Fibroblast of upper back skin (primary cell): ENCODE results near the gene CLDN34.

ENCODE experiments used
- DNase-seq: peaks from one replicate; pipeline ENCODE4 v3.0.0-alpha.2; 2013

The CLDN34 gene

DNA sequence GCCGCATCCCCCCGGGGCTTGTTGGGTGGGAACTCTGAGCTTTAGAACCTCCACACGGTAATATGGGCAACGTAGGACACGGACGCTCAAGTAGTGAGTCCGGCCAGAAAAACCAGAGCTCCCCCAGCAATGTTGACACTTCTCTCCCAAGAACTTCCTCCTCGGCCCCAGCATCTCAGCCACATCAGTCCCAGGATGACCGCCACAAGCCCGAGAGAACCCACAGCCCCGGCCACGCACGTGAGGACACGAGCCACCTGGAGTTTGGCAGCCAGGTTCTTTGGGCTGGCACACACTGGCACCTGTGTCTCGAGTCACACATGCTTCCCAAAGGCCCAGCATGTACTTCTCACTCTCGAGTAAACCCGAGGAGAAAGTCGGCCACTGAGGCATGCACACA, 16.3 kb downstream of the CLDN34 start:
- no peak for DNase-seq

DNA sequence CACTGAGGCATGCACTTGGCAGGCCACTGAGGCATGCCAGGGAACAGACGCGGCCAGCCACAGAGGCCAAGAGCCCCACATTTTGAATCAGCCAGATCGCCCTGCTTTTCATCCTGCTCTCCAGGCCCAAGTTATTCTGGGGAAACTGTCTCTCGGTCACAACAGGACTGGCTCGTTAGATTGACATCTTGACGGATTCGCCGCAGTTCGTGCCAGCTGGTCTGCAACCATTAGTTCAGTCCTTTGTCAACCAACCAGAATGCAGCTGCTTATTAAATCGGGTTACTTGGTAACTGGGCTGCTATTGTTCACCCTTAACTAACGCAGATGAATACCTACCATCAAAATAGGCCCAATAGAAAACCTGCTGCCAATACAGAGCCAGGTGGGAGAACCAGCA, 16.7 kb downstream of the CLDN34 start:
- DNase-seq, result no peak

DNA sequence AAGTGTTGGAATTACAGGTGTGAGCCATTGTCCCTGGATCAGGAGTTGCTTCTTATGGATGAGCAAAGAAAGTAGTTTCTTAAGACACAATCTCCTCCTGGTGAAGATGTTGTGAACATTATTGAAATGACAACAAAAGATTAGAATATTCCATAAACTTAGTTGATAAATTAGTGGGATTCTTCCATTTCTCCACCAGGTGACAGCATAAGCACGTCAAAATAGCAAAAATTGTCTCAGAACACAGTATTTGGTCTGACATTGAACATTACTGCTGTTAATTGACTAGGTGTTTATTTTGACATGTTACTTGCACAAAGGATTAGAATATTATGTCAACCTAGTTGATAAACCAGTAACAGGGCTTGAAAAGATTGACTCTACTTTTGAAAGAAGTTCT, 21.6 kb downstream of the CLDN34 start:
- no peak for DNase-seq

DNA sequence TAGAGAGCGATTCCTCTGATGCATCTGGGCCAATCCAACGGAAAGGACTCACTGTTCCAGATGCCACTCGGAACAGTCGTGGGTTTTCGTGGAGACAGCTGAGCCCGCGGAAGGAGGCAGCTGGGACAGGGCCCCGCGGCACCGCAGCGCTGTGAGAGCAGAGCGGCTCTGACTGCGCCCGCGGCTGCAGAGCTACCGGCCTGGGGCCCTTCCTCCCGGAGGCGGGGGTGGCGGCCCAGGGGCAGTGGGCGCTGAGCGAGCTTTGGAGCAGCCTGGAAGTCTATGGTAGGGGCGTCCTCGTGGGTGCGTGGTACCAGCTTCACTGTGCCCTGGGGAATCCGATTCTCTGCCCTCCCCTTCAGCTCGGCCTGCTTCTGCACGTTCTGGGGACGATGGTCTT, 24.9 kb downstream of the CLDN34 start:
- DNase-seq, result no peak

DNA sequence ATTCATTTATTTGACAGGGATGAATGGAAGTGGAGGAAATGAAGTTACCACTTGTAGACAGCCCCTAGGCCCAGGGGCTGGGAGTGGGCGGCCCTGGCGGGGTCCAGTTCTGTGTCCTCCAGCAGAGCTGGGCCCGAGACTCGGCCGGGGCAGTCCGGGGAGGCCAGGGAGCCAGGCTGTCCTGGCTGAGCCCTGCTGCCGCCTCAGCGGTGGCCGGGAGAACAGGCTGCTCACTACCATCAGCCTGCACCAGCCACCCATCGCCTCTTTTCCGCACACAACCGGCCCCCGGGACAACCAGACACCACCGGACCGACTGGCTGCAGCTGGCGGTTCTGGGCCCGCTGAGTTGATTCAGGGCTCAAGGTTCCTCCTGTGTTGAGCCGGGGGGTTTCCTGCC, 25.6 kb downstream of the CLDN34 start:
- no peak for DNase-seq

DNA sequence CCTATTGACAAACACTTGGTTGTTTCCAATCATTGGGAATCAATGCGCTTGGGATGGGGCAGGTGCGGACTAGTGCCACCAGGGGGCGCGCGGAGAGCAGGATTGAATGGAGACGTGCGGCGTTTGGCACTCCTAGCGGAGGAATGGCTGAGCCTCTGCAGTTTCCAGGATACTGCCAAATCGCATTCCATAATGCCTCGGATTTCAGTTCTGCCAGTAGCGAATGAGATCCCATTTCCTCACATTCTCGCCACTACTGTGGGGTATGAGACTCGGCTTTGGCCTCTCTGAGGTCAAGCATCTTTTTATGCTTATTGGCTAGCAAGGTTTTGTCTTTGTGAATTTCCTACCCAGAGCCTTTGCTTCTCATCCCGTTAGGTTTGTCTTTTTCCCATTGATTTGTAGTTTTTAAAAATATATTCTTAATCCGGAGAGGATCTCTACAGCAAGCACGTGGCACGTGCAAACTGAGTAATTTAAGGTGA, 28.7 kb downstream of the CLDN34 start:
- peak; percentile 76 for DNase-seq

DNA sequence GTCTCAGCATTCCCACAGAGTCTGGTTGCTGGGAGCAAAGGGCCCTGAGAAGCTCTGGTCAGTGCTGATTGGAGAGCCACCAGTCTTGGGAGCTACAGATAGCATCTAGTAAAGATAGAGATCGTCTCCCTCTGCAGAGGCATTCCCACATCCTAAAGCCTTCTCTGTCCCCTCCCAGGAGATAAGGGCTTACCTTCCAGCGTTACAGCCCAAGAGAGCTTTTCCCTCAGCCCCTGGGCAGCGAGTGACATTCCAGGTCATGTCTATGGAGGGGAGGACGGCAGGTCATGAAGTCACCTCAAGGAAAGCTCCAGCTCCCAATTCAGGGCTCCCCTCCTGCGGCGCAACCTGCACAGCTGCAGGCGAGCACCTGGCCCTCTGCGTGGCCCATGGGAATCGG, 29.9 kb downstream of the CLDN34 start:
- DNase-seq, result no peak

DNA sequence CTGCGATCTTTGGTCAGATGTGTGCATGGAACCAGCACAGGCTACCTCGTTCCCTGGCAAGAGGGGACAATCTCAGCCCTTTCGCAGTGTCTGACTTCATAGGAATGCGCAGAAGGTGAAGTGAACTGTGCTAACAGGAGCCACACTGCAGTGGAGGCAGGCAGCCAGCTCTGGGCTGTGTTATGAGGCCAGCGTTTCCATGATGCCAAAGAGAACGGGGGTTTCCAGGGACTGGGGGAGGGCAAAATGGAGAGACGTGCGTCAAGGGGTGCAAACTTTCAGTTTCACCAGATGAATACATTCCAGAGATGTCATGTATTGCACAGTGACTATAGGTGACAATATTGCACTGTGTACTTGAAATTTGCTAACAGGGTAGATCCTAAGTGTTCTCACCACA, 30.4 kb downstream of the CLDN34 start:
- no peak for DNase-seq

DNA sequence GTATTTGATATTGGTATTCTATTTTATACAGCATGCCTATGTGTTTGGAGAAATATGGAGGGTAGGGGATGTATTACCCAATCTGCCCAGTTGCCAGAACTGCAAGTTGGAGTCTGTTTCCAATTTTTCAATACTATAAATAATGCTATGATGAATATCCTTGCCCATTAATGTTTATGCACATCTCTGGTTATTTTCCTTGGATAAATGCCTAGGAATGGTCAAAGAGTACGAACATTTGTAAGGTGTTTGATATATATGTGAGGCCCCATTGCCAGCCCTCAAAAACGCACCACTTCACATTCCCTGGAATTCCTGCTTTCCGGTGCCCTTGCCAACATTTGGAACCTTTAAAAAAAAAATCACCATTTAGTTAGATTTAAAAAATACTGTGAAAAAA, 34.3 kb downstream of the CLDN34 start:
- DNase-seq, result peak; percentile 69

DNA sequence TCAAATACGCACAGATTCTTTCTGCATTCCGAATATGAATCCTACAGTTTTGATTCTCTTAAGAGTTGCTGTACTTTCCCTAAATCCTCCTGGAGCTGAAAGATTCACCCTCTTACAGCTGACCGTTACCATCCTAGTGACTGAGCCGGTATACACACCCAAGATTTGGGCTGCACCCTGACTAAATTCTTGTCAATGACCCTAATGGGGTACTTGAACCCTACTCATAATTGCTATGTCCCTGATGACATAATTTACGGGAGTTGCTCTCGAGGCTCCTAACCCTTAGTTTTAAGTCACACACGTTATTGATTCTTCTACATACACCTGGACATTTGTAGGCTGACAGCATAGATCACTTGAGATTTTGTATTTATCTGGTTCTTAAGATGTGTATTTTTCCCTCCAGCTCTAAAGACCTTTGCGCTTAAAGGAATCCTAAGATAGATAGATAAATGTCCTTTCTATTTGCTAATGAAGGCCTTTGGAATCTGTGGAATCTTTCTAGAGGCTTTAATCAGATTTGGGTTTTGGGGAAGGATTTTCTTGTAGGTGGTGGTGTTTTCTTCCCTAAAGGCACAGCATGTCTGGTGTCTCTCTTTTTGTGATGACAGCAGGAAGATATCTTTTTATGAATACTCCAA, 37.8 kb downstream of the CLDN34 start:
- DNase-seq, result no peak

DNA sequence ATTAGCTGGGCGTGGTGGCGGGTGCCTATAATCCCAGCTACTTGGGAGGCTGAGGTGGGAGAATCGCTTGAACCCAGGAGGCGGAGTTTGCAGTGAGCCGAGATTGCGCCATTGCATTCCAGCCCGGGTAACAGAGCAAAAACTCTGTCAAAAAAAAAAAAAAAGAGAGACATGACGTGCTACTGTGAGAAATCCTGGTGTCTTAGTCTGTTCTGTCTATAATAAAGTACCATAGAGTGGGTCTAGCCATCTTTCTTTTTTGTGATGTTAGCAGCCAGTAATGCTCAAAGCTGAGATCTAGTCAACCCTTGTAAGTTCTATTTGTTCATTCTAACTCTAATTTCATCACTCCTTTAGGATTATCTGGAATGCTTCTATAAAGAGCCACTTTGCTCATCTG, 38.9 kb downstream of the CLDN34 start:
- no peak for DNase-seq

DNA sequence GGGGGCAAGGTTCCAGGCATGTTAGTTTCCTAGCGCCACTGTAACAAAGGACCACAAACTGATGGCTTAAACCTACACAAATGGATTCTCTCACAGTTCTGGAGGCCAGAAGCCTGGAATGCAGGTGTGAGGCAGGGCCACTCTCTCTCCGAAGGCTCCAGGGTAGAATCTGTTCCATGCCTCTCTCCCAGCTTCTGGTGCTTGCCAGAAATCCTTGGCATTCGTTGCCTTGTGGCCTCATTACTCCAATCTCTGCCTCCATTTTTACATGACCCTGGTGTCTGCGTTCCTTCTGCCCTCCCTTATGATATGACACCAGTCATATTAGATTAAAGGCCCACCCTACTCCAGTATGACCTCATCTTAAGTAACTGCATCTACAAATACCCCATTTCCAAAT, 39.6 kb downstream of the CLDN34 start:
- DNase-seq, result no peak

DNA sequence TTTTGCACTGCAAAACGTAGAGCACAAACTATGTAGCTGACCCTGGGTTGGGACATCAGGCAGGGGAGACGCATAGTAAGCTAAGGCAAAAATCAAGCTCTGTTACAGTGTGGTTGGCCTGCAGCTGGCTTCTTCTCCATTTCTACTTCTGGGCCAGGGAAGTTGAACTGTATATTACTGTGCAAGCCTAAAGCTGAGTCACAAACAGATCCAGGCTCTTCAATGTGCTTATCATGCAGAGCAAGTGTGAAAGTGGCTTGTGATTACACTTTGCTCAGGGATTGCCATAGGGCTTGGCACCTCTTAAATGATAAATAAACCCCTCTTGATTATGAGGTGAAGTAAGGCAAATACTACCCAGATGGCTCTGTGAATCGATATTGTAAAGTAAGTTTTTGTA, 40.5 kb downstream of the CLDN34 start:
- DNase-seq, result peak; percentile 35

DNA sequence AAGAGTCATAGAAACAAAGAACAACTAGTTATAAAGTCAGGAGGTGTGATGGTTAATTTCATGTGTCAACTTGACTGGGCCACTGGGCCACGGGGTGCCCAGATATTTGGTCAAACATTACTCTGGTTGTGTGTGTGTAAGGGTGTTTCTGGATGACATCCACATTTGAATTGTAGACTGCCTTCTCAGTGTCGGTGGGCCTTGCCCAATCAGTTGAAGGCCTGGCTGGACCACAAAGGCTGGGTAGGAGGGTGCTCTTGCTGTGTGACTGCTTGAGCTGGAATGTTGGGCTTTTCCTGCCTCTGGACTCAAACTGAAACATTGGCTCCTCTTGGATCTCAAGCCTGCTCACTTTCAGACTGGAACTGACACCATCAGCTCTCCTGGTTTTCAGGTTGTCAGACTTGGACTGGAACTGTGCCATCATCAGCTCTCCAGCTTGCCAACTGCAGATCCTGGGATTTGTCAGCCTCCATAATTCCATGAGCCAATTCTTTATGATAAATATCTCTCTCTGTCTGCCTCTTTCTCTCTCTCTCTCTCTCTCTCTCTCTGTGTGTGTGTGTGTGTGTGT, 41.4 kb downstream of the CLDN34 start:
- peak; percentile 42 for DNase-seq

DNA sequence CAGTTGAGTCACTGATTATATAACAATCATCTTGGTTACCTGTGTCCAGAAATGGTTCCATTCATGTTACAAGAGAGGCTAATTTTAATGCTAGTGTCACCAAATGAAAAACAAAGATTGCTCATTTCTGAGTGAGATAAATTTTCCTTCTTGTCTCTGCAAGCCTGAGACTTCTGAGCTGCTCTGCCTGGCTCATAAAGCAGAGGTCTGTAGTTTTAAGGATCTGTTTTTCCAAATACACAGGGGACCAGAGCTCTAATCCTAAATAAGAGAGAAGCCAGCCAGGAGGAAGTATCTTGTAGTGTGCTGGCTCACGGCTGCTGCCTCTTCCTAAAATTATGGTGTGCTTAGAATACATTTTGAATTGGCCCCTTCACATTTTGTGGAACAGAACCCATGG, 42.6 kb downstream of the CLDN34 start:
- no peak for DNase-seq

DNA sequence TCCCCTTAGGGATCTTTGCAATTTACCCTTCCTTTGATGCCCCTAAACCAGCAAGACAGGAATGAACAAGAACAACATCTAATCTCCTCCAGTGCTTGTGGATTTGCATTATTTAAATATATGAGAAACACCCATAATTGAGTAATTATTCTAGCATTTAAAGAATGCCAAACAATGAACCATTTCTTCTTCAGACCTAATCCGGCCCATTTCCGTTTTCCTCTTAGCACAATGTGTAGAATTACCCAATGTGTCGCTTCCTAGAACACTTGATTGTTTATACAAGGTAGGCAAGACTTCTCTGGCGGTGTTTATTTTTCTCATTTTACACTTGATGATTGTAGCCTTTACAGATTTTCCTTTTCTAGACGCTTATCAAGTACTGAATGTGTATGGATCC, 43.5 kb downstream of the CLDN34 start:
- peak; percentile 37 for DNase-seq

DNA sequence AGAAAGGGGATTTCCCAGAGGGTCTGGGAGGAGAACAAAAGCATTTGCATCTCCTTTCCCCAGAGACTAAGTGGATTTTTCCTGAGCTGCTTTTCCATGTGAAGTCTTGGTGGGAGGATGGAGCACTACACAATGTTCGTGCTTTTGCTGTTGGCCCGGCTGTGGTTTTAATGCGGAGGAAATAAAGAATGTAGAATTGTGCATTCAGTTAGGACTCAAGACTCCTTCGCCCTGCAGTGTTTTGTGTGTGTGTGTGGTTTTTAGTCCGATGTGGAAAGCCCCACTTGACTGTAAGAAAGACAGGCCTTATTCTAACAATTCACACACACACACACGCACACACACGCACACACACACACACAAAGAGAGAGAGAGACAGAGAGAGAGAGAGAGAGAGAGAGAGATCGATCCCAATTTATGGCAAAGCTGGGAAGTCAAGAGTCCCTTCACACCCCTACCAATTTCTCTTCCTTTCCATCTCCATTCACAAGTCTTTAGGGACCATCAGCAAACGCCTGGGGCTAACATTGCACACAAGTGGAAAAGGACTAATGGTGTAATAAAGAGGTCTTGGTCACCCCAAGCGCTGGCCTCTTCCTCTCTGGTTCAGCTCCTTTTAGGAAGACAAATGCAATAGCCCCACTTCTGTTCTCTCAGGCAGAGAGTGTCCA, 44.2 kb downstream of the CLDN34 start:
- peak; percentile 53 for DNase-seq

DNA sequence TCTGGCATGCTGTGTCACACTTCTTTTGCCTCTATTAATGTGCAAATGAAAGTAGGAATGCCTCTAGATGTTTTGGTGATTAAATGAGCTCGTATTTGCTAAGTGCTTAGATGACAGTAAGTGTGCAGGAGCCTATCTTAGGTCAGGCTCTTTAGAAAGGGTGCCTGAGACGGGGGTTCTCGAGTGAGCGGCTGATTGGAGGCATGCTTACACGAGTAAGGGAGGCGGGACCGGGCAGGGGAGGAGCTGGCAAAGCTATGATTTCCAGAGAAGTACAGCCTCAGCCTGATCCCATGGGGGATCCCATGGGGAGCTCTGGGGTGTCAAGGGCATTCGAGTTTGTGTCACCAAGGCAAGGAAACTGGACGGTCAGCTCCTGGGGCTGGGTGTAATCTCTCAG, 44.8 kb downstream of the CLDN34 start:
- DNase-seq, result no peak

DNA sequence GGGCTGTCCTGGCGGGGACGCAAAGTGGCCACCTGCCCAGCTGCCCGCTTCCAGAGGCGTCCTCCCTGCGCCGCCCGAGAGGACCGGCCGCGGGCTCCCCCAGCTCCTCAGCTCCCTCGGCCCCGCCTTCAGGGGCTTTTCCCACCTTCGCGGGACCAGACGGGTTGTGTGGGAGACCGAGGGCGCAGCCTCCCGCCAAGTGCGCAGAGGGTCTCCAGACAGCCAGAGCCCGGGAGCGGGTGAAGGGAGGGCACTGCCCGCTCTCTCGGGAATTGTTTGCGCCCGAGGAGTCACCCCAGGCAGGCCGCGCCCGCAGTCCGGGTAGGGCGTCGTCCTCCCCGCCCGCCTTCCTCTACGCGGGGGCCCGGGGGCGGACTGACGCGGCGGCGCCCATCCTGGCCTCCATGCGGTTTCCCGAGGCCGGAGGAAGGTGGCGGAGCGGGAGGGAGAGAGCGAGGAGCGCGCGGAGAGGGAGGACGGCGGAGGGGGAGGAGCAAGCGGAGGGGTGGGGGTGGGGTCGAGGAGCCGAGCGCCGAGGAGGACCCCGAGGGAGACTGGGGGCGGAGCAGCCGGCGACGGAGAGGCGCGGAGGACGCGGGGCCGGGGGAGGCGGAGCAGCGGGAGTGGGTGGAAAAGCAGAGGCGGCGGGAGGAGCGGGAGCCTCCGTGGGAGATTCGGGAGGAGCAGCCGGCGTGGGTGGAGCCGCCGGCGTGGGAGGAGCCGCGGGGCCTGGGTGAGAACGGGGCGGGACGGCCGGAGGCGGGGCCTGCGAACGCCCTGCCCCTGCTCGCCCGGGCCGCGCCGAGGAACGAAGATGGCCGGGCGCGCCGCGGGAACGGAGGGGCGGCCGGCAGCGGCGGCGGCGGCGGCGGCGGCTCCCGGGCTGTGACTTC, 47.5 kb downstream of the CLDN34 start:
- peak; percentile 89 for DNase-seq

DNA sequence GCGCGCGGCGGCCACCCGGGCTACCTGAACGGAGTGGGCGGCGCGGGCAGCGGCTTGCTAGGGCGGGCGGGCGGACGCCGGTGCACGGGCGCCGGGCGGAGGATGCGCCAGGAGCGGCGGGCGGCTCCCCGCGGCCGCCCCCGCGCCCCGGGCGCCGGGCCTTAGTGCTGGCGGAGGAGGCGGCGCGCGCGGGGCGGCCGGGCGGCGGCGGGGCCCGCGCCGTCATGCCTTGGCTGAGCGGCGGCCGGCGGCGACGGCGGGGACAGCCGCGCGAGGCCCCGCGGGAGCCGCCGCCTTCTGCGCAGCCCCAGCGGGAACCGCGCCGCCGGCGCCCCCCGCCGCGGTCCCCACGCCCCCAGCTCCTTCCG, 48.2 kb downstream of the CLDN34 start:
- no peak for DNase-seq

DNA sequence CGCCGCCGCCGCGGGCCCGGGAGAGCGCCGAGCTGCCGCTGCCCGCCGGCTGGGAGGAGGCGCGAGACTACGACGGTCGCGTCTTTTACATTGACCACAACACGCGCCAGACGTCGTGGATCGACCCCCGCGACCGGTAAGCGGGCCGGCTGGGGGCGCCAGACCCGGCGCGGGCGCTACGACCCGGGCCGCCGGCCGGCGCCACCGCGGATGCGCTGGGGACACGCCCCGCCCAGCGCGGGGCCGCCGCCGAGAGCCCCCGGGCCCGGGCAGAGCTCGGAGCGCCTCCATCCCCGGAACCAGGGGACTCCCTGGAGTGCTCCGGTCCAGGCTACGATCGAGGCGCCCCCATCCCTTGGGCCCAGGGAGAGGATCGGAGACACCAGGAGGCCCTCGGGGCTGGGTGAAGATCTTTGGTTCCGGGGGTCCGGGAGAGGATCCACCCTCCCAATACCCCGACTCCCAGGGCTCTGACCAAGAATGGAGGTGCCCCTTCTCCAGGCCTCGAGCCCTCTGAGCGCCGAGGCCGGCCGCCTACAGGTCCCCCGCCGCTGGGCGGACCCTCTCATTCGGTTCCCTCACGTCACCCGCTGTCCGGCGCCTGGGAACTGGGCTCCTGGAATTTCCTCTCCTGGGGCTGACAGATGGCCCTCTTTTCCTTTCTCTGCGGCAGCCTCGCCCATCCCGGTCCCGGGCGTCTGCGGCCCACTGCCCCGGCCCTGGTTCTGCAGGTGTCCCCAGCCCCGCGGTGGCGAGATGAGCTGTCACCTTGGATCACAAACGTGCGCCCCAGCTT, 48.8 kb downstream of the CLDN34 start:
- DNase-seq, result no peak

DNA sequence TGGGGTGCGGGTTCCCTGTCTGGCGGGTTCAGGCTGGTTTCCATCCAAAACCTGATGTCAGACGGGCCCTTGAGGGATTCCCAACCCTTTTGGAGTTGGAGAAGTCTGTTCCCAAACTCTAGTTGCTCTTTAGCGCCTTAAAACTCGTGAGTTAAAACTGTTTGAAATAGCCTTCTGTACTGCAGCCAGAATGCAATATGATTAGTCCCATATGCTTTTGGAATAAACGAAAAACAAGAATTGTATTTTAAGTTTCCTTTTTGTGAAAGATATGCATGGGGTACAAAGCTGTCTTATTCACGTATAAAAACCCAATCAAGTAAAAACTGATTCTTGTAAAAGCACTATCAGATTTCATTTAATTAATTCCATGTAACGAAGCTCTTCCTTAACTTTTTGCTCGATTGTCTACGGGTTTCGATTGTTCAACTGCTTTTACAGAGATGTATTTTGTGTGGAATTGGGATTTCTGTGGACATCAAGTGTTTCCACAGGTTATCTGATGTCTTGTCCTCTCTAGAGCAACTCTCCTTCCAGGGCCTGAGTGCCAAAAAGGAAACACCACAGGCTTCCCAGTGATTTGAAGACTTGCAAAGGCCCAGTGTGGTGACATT, 49.5 kb downstream of the CLDN34 start:
- no peak for DNase-seq
